Measurements from ENCODE around the gene CLTB.

GRCh38 chr5:176387384-176387925 is 28.9 kb downstream of the CLTB start:
- TF ChIP-seq CTCF (IDR thresholded peaks at IDR 0.05) (no peak), ZFX (IDR thresholded peaks at IDR 0.05; ENCODE audit: borderline replicate concordance) (no peak)
